Colon (tissue), 2 donors: ENCODE results near the gene C9orf43.
"Not testable (repeated sequence)": the region's sequence is repeated elsewhere in the genome, so short reads cannot be mapped to it uniquely, and the experiment has no call there.

Experiments used
- FAIRE-seq: peaks from 2 replicates; lab custom pipeline; 2012; peaks lifted over from hg19 to GRCh38; lab: Jason Lieb, UNC
- donor health status: control.
- donor health status: control.

The C9orf43 gene

GRCh38 chr9:113381441-113381840, 29.1 kb upstream of the C9orf43 start:
- not testable (repeated sequence) for FAIRE-seq

DNA sequence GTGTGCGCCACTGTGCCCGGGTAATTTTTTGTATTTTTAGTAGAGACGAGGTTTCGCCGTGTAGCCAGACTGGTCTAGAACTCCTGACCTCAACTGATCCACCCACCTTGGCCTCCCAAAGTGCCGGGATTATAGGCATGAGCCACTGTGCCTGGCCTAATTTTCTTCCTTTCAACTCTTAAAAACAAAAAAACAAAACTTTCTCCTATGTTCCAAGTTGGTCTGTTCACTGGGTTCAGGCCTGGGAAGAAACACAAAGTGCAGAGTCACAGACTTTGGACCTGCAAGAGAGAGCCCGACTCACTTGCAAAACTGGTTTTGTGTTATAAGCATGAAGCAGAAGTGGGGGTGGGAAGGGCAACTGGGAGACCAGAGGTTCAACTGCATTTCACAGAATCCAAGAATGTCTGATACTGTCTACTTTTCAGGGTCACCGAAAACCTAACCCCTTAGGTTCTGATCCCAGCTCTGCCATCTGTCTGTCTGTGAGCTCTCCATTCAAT, 28.6 kb upstream of the C9orf43 start:
- FAIRE-seq, result no peak

- FAIRE-seq, result no peak
Measured at GRCh38 chr9:113386571-113387393, 23.8 kb upstream of the C9orf43 start.

GRCh38 chr9:113387560-113388230, 22.9 kb upstream of the C9orf43 start:
- no peak for FAIRE-seq

DNA sequence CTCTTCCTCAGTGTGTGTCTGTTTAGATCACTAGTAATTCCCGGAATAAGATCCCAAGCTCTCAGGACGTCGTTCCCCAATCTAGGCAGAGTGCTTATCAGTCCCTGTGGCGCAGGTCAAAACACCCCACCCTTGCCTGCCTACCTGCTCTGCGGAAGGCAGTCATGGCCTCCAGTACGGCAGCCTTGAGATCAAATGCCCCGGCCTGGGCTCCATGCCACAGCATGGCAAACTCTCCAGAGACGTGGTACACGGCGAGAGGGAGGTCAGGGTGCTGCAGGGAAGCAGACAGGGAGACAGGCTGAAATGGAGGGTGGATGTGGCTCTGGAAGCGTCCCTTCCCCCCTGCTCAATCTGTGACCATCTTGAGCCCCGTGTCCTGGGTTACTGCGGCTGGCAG, 21.7 kb upstream of the C9orf43 start:
- FAIRE-seq, result no peak

DNA sequence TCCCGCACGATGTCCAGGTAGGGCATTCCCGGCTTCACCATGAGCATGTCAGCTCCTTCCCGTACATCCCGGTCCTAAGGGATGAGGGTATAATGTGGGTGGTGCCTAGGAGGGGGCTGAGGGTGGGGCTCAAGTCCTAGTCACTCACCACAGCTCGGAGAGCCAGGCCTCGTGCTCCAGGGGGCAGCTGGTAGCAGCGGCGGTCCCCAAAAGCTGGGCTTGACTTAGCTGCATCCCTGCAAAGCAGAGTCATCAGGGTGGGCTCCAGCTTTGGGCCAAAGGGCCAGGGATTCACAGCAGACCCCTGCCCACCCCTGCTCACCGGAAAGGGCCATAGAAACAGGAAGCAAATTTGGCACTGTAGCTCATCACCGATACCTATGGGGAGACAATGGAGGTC, 21.1 kb upstream of the C9orf43 start:
- FAIRE-seq, result no peak

- no peak for FAIRE-seq
Measured at GRCh38 chr9:113390192-113390960, 20.2 kb upstream of the C9orf43 start.

GRCh38 chr9:113391917-113392316, 18.6 kb upstream of the C9orf43 start:
- FAIRE-seq, result no peak

- no peak for FAIRE-seq
Measured at GRCh38 chr9:113393281-113393680, 17.3 kb upstream of the C9orf43 start.

DNA sequence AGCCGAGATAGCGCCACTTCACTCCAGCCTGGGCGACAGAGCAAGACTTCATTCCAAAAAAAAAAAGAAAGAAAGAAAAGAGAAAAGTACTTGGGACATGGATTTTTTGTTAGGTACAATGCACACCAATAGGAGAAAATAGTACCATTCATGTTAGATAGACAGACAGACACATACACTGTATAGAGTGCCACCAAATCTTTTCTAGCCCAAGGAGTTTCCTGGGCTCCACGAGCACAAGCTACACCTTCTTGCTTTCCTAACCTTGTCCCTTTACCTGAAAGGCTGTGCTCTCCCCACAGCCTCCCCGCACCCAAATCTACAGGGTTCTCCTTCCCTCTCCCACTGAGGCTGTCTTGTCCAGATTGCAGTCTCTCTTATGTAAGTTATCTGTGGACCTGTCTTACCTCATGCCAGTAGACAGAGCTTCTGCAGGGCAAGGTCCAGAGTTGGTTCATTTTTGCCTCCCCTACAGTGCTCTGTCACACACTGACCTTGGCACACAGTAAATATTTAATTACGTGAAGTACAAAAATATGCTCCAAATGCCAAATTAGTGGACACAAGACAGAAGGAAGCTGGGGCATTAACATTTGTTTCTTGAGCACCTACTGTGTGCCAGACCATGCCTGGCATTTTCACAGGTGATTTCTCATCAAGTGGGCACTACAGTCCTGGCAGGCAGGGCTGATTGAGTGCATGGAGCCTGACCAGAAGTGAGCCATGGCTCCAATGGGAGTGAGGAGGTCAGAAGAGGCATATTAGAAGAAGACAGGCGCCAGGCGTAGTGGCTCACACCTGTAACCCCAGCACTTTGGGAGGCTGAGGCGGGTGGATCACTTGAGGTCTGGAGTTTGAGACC, 15.3 kb upstream of the C9orf43 start:
- no peak for FAIRE-seq

- no peak for FAIRE-seq
Measured at GRCh38 chr9:113397203-113397631, 13.3 kb upstream of the C9orf43 start.

- FAIRE-seq, result no peak
Measured at GRCh38 chr9:113398796-113399195, 11.8 kb upstream of the C9orf43 start.

DNA sequence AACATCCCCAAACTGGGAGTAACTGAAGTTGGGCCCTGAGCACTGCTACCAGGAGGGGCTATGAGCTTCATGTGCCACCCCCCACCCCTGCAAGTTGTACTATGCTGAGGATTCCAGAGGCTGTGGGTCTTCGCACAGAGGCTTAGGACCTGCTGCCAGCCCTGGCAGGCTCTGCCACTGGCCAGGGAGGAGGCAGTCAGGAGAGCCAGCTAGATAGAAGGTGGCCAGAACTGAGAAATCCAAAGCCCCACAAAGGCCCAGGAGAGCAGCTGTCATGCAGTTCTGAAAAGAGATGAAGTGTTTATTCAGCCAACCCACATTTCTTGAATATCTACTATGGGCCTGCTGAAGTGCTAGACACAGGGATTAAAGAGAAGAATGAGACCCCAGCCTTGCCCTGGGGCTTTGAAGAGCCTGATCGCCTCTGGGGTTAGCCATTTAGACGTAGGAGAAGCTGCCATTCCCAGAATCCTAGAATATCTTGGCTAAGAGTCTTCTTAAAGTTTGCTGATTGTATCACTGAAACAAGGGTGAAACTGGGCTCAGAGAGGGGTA, 10.8 kb upstream of the C9orf43 start:
- no peak for FAIRE-seq

- FAIRE-seq, result no peak
Measured at GRCh38 chr9:113401027-113401792, 9.3 kb upstream of the C9orf43 start, which contains the start of gene ALAD. Gene ALAD (minus strand): TSS chr9:113401284. CDS start chr9:113393559, 7,725 bp downstream.

DNA sequence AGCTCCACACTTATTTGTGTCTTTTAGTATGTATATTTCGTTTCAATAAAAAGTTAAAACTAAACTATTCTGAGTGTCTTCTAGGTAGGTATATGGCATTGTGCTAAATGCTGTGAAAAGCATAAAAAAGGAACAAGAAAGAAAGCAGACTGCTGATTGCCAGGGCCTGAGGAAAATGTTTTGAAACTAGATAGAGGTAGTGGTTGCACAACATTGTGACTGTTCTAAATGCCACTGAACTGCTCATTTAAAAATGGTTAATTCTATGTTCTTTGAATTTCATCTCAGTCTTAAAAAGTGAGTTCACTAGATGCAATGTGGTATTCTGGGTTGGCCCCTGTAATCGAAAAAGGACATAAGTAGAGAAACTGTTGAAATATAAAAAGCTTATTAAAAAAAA, 6.9 kb upstream of the C9orf43 start:
- no peak for FAIRE-seq

GRCh38 chr9:113406353-113406752, 4.2 kb upstream of the C9orf43 start:
- not testable (repeated sequence) for FAIRE-seq

DNA sequence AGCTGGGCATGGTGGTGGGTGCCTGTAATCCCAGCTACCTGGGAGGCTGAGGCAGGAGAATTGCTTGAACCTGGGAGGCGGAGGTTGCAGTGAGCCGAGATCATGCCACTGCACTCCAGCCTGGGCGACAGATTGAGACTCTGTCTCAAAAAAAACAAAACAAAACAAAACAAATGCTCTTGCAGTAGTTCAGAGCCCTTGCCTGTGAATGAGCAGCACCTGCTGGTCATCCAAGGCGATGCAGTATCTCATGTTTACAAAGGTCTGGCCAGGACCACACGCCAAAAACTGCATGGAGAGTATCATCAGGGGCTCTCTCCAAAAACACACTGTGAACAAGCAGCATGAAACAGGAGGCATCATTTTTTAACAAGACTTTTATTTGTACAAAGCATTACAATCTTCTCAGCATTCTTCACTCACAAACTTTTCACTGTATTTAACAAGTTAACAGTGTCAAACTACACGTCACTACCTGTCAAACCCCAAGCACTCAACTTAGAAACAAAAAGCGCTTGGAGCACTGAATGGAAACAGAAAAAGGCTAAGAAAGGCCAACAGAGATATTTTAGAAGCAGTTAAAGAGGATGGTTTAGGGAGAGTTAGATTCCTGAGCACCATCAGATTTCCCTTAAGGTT, 3.6 kb upstream of the C9orf43 start:
- FAIRE-seq, result not testable (repeated sequence)

DNA sequence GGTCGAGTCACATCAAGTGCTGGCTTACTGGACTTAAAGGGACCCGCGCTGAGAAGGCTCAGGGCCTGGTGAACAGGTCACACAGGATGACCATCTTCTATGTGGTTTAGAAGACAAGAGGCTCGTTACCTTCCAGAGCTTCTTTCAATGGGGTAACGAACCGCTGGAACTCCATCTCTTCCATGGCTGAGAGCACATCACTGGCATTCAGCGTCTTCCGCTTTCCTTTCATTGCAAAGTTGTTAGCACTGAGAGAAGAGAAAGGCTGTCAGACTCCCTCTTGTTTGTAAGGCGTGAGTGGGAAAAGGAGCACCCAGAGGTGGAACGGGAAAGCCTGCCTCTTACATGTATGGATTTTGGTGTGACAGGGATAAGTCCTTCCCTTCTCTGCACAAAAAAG, 1.1 kb upstream of the C9orf43 start:
- no peak for FAIRE-seq

- FAIRE-seq, result no peak
Measured at GRCh38 chr9:113409883-113410206, 702 bp upstream of the C9orf43 start.

DNA sequence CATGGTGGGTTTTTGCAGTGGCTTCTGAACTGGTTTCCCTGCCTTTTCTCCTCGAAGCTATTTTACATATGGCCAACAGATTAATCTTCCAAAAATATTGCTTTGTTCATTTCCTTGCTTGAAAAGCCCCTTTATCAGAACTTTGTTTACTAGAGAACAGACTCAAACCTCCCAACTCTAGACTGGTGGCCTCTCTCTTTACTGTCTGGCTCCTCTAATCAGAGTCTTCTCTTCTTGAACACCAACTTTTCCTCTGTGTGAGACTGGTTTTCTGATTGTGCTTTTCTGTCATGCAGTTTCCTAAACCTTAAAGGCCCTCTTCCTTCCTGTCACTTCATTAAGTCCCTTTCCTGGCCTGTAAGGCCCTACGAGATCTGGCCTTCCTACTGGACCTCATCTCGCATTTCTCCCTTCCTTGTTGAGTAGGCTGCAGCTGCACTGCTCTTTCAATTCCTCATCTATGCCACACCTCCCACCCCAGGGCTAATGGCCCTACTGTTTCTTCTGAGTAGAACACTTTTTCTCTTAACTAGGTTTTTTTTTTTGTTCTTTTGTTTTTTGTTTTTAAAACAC, 5.7 kb downstream of the C9orf43 start:
- no peak for FAIRE-seq
